Measurements from ENCODE around the gene ADAM22.

Gene ADAM22

GRCh38 chr7:88027724-88028123, 93.7 kb downstream of the ADAM22 start:
- no peak overlapping the region for H3K4me3 ChIP-seq (ENCODE audit: control insufficient read depth, low read depth, low read length)
- TF ChIP-seq, protein P1, sequence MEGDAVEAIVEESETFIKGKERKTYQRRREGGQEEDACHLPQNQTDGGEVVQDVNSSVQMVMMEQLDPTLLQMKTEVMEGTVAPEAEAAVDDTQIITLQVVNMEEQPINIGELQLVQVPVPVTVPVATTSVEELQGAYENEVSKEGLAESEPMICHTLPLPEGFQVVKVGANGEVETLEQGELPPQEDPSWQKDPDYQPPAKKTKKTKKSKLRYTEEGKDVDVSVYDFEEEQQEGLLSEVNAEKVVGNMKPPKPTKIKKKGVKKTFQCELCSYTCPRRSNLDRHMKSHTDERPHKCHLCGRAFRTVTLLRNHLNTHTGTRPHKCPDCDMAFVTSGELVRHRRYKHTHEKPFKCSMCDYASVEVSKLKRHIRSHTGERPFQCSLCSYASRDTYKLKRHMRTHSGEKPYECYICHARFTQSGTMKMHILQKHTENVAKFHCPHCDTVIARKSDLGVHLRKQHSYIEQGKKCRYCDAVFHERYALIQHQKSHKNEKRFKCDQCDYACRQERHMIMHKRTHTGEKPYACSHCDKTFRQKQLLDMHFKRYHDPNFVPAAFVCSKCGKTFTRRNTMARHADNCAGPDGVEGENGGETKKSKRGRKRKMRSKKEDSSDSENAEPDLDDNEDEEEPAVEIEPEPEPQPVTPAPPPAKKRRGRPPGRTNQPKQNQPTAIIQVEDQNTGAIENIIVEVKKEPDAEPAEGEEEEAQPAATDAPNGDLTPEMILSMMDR (IDR thresholded peaks at IDR 0.05; ENCODE audit: control insufficient read depth, insufficient read depth, low read depth, low read length, missing control alignments): no peak
- no peak for DNase-seq (ENCODE audit: low read depth)

- no peak overlapping the region for H3K4me3 ChIP-seq (ENCODE audit: control insufficient read depth, low read depth, low read length)
- no peak for DNase-seq (ENCODE audit: low read depth)
- TF ChIP-seq, protein P1 (IDR thresholded peaks at IDR 0.05; ENCODE audit: control insufficient read depth, insufficient read depth, low read depth, low read length, missing control alignments): no peak
Observed at GRCh38 chr7:88034083-88034695, 100.1 kb downstream of the ADAM22 start.

DNA sequence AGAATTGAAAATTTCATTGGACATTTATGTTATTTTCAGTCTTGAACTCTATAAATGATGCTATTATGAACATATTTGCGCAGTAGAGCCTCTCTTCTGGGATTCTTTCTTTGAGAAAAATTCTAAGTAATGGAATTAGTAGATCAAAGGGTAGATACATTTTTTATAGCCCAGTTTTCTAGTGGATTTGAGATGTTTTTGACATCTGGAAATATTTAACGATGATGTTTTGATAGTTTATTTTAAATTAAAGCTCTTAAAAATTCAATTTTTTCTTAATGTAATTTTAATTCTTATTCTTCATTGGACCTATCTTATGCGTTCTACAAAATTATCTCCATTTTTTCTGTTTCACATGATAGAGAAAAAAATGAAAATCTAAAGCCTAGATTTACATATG, 103.0 kb downstream of the ADAM22 start:
- TF ChIP-seq, protein P1 (IDR thresholded peaks at IDR 0.05; ENCODE audit: control insufficient read depth, insufficient read depth, low read depth, low read length, missing control alignments): no peak

GRCh38 chr7:88040694-88041093, 106.6 kb downstream of the ADAM22 start:
- no peak for DNase-seq (ENCODE audit: low read depth)
- TF ChIP-seq, protein P1 (IDR thresholded peaks at IDR 0.05; ENCODE audit: control insufficient read depth, insufficient read depth, low read depth, low read length, missing control alignments): no peak
- no peak overlapping the region for H3K4me3 ChIP-seq (ENCODE audit: control insufficient read depth, low read depth, low read length)

More for the DNA sequence above, 103.0 kb downstream of the ADAM22 start:
- H3K4me3 ChIP-seq (ENCODE audit: control insufficient read depth, low read depth, low read length): no peak overlapping the region
- DNase-seq (ENCODE audit: low read depth): no peak

- TF ChIP-seq, protein P1 (IDR thresholded peaks at IDR 0.05; ENCODE audit: control insufficient read depth, insufficient read depth, low read depth, low read length, missing control alignments): no peak
- no peak for DNase-seq (ENCODE audit: low read depth)
- H3K4me3 ChIP-seq (ENCODE audit: control insufficient read depth, low read depth, low read length): no peak overlapping the region
Observed at GRCh38 chr7:88041583-88041982, 107.5 kb downstream of the ADAM22 start.

- TF ChIP-seq, protein P1 (IDR thresholded peaks at IDR 0.05; ENCODE audit: control insufficient read depth, insufficient read depth, low read depth, low read length, missing control alignments): no peak
- H3K4me3 ChIP-seq (ENCODE audit: control insufficient read depth, low read depth, low read length): no peak overlapping the region
- no peak for DNase-seq (ENCODE audit: low read depth)
Observed at GRCh38 chr7:88042157-88042556, 108.1 kb downstream of the ADAM22 start.
